ENCODE data around the gene GALNT17.

GALNT17 gene

GRCh38 chr7:71566376-71566775 lies 434.4 kb downstream of the GALNT17 start:
- no peak for TF ChIP-seq GATA3 (IDR thresholded peaks at IDR 0.05; ENCODE audit: low read depth, low read length)
- no peak for TF ChIP-seq GATA2 (IDR thresholded peaks at IDR 0.05; ENCODE audit: low read depth, low read length)

DNA sequence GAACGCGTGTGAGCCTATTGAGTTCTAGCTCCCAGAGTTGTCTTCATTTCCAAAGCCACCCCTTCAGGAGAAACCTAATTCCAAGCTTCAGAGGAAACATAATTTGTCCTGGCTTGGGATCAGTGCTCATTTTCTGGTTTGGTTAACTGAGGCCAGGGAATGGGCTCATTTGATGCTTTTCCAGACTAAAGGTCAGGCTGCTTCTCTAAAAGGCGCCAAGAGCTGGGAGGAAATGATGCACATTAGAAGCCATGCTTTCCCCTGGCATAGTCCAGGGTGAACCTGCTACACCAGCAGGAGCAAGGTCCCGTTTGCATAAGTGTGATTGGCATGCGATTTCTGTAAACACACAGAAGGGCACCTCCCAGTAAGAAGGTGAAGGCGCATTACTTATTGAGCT lies 435.0 kb downstream of the GALNT17 start:
- TF ChIP-seq GATA3 (IDR thresholded peaks at IDR 0.05; ENCODE audit: low read depth, low read length) = no peak

- TF ChIP-seq GATA2 (IDR thresholded peaks at IDR 0.05; ENCODE audit: low read depth, low read length) = no peak
- TF ChIP-seq GATA3 (IDR thresholded peaks at IDR 0.05; ENCODE audit: low read depth, low read length) = no peak
These were observed 442.4 kb downstream of the GALNT17 start for GRCh38 chr7:71574153-71574860.

GRCh38 chr7:71580027-71580426 lies 448.1 kb downstream of the GALNT17 start:
- TF ChIP-seq GATA2 (IDR thresholded peaks at IDR 0.05; ENCODE audit: low read depth, low read length) (no peak), GATA3 (IDR thresholded peaks at IDR 0.05; ENCODE audit: low read depth, low read length) (no peak)

DNA sequence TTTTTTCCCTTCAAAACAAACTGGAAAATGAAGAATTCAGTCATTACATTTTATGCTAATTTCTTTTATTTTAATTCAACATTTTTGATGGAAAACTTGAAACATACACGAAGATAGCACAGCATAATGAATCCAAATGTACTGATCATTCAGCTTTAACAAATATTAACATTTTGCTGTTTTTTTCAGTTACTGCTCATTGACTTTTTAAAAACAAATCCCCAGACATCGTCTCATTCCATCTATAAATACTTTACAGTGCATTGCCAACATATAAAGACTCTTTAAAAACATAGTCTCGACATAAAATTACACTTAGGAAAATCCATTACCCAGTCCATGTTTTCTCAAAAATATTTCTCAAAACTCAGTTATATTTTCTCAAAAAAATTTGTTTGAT lies 452.3 kb downstream of the GALNT17 start:
- TF ChIP-seq GATA2 (IDR thresholded peaks at IDR 0.05; ENCODE audit: low read depth, low read length) = no peak
- no peak for TF ChIP-seq GATA3 (IDR thresholded peaks at IDR 0.05; ENCODE audit: low read depth, low read length)

- TF ChIP-seq GATA3 (IDR thresholded peaks at IDR 0.05; ENCODE audit: low read depth, low read length) = no peak
- no peak for TF ChIP-seq GATA2 (IDR thresholded peaks at IDR 0.05; ENCODE audit: low read depth, low read length)
These were observed 459.9 kb downstream of the GALNT17 start for GRCh38 chr7:71591876-71592275.

DNA sequence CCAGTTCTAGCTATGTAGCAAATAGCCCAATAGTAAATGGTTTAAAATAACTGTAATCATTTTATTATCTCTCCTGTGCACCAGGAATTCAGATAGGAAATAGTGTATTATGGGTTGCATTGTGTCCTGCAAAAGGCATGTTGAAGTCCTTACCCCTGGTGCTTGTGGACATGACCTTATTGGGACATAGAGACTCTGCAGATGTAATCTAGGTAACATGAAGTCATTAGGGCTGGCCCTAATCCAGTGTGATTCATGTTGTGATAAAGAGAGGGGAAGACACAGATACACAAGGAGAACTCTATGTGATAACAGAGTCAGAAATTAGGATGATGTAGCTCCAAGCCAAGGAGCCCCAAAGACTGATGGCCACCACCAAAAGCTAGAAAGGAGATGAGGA lies 462.8 kb downstream of the GALNT17 start:
- TF ChIP-seq GATA3 (IDR thresholded peaks at IDR 0.05; ENCODE audit: low read depth, low read length) = no peak
- TF ChIP-seq GATA2 (IDR thresholded peaks at IDR 0.05; ENCODE audit: low read depth, low read length) = no peak

- no peak for TF ChIP-seq GATA3 (IDR thresholded peaks at IDR 0.05; ENCODE audit: low read depth, low read length)
These were observed 463.2 kb downstream of the GALNT17 start for GRCh38 chr7:71595176-71595575.

- TF ChIP-seq GATA2 (IDR thresholded peaks at IDR 0.05; ENCODE audit: low read depth, low read length) (no peak), GATA3 (IDR thresholded peaks at IDR 0.05; ENCODE audit: low read depth, low read length) (no peak)
These were observed 466.6 kb downstream of the GALNT17 start for GRCh38 chr7:71598553-71598952.

- TF ChIP-seq GATA2 (IDR thresholded peaks at IDR 0.05; ENCODE audit: low read depth, low read length) = no peak
- no peak for TF ChIP-seq GATA3 (IDR thresholded peaks at IDR 0.05; ENCODE audit: low read depth, low read length)
These were observed 469.9 kb downstream of the GALNT17 start for GRCh38 chr7:71601851-71602250.

DNA sequence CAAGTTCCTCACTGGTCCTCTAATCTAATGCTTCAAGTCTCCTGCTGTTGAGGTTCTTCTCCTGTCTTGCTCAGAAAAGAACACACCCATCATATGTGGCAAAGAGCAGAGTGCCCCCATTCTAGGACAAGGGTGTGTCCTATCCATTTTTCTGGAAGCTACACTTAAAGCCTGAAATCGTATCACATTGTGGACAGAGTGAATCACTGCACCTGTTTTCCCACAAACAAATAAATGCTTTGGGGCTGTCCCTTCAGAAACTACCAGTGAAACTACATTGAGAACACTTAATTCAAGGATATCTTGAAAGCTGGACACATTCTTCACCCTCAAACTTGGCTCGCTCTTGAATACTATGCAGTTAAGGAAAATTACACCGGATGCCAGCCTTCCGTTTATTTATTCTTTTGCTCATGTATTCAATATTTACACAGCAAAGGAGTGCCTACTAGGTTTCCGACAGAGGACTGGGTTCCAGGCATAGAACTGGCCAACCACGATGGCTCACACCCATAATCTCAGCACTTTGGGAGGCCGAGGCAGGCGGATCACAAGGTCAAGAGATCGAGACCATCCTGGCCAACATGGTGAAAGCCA lies 473.0 kb downstream of the GALNT17 start:
- TF ChIP-seq GATA3 (IDR thresholded peaks at IDR 0.05; ENCODE audit: low read depth, low read length) = no peak
- no peak for TF ChIP-seq GATA2 (IDR thresholded peaks at IDR 0.05; ENCODE audit: low read depth, low read length)

DNA sequence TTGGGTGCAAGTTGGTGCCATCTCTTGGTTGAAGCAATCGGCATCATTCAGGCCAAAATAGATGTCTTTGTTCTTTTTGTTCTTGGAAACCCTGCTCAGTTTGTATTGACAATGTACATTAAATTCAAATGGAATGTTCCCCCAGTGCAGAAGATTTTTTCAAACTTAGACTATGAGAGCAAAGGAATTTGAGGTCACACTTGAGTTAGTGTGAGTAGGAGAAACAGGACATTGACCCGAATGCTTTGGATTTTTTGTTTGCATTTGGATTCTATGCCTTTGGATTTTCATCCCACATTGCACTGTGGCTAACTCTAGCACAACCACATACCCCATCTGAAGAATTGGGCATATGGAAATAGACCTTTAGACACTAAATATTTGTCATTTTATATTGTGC lies 480.0 kb downstream of the GALNT17 start:
- TF ChIP-seq GATA2 (IDR thresholded peaks at IDR 0.05; ENCODE audit: low read depth, low read length) (no peak), GATA3 (IDR thresholded peaks at IDR 0.05; ENCODE audit: low read depth, low read length) (no peak)

DNA sequence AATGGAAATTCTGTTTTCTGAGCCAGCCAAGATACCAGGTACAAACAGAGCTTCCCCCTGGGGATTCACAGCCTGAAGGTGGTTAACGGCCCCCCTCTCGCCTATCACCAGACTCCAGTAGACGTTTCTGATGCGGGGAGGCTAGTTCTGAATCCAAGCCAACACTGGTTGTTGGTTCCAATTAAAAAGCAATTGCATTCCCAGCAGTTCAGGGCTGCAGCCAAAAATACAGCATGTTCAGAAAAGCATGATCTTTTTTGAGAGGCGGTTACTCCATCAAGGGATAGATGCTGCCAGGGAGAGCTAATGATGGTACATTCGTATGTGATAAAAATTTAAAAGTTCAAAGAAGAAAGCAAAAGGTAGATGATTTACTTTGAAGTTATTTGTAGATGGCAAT lies 481.0 kb downstream of the GALNT17 start:
- TF ChIP-seq GATA2 (IDR thresholded peaks at IDR 0.05; ENCODE audit: low read depth, low read length) = no peak
- no peak for TF ChIP-seq GATA3 (IDR thresholded peaks at IDR 0.05; ENCODE audit: low read depth, low read length)

- TF ChIP-seq GATA2 (IDR thresholded peaks at IDR 0.05; ENCODE audit: low read depth, low read length) (no peak), GATA3 (IDR thresholded peaks at IDR 0.05; ENCODE audit: low read depth, low read length) (no peak)
These were observed 481.4 kb downstream of the GALNT17 start for GRCh38 chr7:71613313-71613712.

DNA sequence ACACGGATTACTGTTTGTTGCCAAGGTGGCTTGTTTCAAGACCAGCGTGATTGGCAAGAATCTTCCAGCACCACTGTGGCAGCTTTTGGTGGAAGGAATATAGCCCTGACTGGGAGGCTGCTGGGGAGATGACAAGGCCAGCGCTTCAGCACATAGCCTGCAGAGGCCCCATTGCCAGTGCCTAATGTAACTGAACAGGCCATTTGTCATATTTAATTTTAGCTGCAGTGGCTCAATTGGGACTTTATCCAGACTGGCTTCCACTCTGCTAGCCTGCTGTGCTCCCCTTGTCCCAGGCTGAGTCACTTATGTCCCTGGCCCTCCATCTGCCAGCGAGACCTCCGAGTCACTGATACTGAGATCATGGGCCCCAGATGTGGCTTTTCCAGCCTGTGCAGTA lies 483.1 kb downstream of the GALNT17 start:
- TF ChIP-seq GATA2 (IDR thresholded peaks at IDR 0.05; ENCODE audit: low read depth, low read length) (no peak), GATA3 (IDR thresholded peaks at IDR 0.05; ENCODE audit: low read depth, low read length) (no peak)

DNA sequence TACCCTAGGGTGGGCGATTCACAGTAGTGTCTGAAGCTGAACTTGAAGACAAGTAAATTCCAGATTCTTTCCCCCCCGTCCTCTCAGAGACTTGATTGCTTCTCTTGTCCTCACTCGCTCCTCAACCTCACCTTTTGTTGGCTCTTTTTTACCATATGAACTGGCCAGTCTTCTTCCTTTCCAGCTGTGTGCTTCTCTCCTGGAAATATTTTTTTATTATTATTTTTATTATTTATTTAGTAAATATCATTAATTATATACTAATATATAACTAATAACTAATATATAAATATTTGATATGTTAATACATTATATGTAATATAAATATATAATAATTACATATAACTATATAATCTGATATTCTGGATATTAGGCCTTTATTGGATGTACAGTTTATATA lies 484.3 kb downstream of the GALNT17 start:
- no peak for TF ChIP-seq GATA3 (IDR thresholded peaks at IDR 0.05; ENCODE audit: low read depth, low read length)
- TF ChIP-seq GATA2 (IDR thresholded peaks at IDR 0.05; ENCODE audit: low read depth, low read length) = no peak

Measured in SH-SY5Y (cell line).